COLO668 (cell line): ENCODE measurements around the gene ZBTB33.

Source experiments
- DNase-seq: peaks from one replicate; lab custom pipeline; 2025; ENCODE audit not compliant: unreplicated experiment; lab: John Stamatoyannopoulos, UW

ZBTB33 gene, protein sequence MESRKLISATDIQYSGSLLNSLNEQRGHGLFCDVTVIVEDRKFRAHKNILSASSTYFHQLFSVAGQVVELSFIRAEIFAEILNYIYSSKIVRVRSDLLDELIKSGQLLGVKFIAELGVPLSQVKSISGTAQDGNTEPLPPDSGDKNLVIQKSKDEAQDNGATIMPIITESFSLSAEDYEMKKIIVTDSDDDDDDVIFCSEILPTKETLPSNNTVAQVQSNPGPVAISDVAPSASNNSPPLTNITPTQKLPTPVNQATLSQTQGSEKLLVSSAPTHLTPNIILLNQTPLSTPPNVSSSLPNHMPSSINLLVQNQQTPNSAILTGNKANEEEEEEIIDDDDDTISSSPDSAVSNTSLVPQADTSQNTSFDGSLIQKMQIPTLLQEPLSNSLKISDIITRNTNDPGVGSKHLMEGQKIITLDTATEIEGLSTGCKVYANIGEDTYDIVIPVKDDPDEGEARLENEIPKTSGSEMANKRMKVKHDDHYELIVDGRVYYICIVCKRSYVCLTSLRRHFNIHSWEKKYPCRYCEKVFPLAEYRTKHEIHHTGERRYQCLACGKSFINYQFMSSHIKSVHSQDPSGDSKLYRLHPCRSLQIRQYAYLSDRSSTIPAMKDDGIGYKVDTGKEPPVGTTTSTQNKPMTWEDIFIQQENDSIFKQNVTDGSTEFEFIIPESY

GRCh38 chrX:120250522-120251271 is at the start of gene ZBTB33:
ZBTB33 (plus strand) TSS chrX:120250812; CDS start chrX:120253416, 2,604 bp downstream.
- DNase-seq, result peak; percentile 93

DNA sequence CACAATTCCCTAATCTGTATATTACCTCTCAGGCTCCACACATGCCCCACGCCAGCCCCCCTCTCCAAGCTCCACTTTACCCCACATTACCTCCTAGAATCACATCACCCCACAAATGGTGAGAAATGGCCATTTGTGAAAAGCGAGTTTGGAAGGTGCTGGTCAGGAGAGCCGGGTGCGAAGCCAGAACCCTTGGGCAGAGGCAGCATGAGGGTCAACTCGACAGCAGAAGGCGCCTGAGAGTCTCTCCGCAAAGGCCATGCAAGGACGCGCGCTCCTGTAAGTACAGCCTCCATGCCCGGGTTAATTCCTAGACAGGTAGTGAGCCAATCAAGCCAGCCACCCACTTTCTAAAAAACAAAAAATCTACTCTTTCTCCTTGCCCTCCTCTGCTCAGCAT is 49.8 kb upstream of the ZBTB33 start:
- DNase-seq, result no peak

- DNase-seq, result no peak
Measured at GRCh38 chrX:120205816-120206753, 44.5 kb upstream of the ZBTB33 start.

DNA sequence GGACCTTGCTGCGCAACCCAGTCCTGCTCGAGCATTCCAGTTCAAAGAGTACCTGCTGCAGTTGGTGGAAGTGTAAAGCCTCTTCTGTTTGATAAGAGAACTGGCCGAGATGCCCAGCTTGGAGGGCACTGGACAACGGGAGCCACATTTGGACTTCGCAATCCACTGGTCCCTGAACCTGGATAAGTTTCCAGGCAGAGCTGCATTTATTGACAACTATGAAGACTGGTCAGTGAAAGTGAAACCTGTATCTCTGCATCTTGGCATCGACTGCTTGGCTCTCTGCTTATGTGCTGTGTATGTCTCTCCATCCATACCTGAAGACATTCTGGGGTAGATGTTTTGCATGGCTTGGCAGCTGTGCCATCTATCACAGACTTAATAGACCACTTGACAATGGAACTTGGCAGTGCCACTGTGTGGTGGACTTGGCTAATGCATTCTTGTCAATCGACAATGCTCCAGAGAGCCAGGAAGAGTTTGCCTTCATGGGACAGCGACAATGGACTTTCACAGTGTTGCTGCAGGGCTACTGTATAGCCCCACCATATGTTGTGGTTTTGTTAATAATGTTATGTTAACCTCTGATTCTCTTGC is 43.5 kb upstream of the ZBTB33 start:
- no peak for DNase-seq

- peak; percentile 44 for DNase-seq
Measured at GRCh38 chrX:120213438-120214265, 37.0 kb upstream of the ZBTB33 start.

- DNase-seq, result no peak
Measured at GRCh38 chrX:120223374-120223773, 27.2 kb upstream of the ZBTB33 start.

- no peak for DNase-seq
Measured at GRCh38 chrX:120224388-120224787, 26.2 kb upstream of the ZBTB33 start.

- no peak for DNase-seq
Measured at GRCh38 chrX:120228187-120228908, 22.3 kb upstream of the ZBTB33 start.

GRCh38 chrX:120235284-120235683 is 15.3 kb upstream of the ZBTB33 start:
- DNase-seq, result no peak

DNA sequence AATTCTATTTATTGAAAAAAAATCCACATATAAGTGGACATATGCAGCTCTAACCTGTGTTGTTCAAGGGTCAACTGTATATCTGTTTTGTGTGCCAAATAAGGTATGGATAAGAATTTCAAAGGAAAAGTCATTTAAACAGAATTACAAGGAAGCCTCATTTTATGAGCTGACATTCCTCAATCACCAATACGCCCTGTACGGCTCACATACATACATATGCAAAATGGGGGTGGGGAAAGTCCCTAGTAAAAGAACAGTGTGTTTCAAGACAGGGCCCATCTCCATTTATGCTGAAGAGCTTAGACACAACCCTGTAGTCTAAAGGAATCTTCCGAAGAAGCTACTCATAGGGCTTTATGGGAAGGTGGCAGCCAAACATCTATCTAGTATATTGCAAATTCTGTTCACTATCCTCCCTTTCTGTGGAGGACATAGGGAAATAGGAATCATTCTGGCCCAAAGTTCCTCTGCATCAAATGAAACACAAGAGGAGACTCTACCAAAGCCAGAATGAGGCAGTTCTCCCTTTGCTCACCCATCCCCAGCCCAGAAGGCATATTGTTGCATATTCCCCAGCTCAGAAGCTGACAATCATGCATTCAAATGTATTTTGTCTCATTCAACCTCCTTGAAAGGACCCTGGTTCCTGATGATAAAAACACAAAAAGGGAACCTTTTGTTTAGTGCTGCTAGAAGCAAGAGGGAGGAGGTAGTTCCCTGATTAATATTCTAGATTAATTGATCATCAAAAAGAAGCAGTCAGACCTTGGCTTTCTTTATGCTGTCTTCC is 13.7 kb upstream of the ZBTB33 start:
- no peak for DNase-seq

- DNase-seq, result no peak
Measured at GRCh38 chrX:120238933-120239332, 11.7 kb upstream of the ZBTB33 start.

DNA sequence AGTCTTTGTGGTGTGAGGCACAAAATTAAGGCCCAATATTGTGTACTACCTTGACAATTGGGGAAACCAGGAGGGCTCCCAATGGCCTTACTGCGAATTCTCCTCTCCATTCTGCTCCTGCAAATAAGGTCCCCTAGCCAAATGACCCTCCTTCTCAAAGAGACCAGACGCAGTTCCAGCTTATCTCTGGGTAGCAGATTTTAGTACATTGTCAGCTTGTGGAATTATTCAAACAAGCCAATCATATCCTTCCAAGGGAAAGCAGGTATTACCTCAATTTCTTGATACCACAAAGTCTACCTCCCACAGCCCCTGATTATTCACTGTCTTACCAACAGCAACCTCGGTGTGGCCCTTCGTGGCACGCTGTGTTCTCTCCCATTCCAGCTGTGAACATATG is 7.8 kb upstream of the ZBTB33 start:
- no peak for DNase-seq

GRCh38 chrX:120244395-120244734 is 6.2 kb upstream of the ZBTB33 start:
- DNase-seq, result no peak

DNA sequence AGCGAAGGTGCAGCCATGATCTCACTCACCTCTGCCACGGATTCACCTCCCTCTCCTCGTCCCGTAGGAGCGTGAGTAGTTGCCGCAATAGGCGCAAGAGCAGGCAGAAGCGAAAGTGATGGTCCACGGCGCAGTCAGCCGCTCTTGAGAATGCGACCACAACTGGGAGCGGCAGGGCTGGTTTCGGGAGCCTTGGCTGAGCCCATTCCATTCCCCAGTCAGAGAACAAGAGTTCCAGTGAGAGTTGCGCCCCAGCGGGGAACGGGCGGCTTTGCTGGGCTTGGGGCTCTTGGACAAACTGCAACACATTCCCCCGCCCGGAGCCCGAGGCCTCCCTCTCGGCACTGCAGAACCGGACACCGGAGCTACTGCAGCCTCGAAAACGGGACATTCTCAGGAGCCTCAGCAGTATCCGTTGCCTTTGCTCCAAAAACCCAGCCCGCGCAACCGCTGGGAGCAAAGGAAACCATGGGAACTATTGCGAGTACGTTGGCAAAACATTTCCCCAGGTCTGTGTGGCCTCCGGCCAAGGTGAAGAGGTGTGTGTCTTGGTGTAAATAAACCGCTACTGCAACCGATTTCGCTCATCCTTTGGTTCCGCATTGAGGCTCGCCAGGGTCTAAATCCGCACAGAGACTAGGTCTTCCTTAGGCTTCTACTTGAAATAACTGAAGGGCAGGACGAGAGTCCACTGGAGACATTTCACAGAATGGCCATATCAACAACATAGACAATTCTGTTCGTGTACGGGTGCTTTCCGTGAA is 5.7 kb upstream of the ZBTB33 start:
- DNase-seq, result peak; percentile 79

GRCh38 chrX:120251471-120252011 is 929 bp downstream of the ZBTB33 start:
- peak; percentile 36 for DNase-seq

- no peak for DNase-seq
Measured at GRCh38 chrX:120253784-120254183, 3.2 kb downstream of the ZBTB33 start.

- DNase-seq, result peak; percentile 66
Measured at GRCh38 chrX:120260369-120260768, 9.8 kb downstream of the ZBTB33 start.
